ENCODE measurements around the gene SOX1. TPM values are rescaled to one million over a fixed set of nuclear protein-coding genes. Genes with fewer than 3 reads are reported as not detected.

Gene SOX1
- total and polyA plus RNA-seq, 2 donors (not counting 1 experiment from before 2014, with no cell fraction given): not detected

GRCh38 chr13:112105244-112105681 lies 38.3 kb downstream of the SOX1 start:
- Histone ChIP-seq H3K4me1 (ENCODE audit: control insufficient read depth in 2 of 2, insufficient read depth in 2 of 2, low read length in 2 of 2) (no peaks in the 10 kb centered on the region), H3K4me2 (replicated peaks; ENCODE audit: low read depth, low read length, poor library complexity, severe bottlenecking) (no peak overlapping the region), H3K27ac (ENCODE audit: low read length in 2 of 2) (no peak overlapping the region), H3K4me3 (ENCODE audit: control extremely low read depth in 1 of 5, extremely low read depth in 1 of 5, insufficient read depth in 1 of 5, low read depth in 2 of 5, low read length in 4 of 5) (no peak overlapping the region), H3K36me3 (replicated peaks in 1 of 2; ENCODE audit: control extremely low read depth in 1 of 2, control insufficient read depth in 1 of 2, extremely low read depth in 1 of 2, insufficient read depth in 2 of 2, low read length in 1 of 2) (no peaks in the 10 kb centered on the region), H3K9me3 (ENCODE audit: control extremely low read depth in 1 of 3, control insufficient read depth in 2 of 3, insufficient read depth in 1 of 3, low read length in 2 of 3) (peaks cover 0 to 10% (median 0%) of the 10 kb centered on the region in 3 donors), H2AFZ (ENCODE audit: insufficient read depth, low read depth, low read length, poor library complexity, severe bottlenecking) (no peak overlapping the region), H3K27me3 (replicated peaks in 1 of 4; ENCODE audit: control extremely low read depth in 1 of 4, control insufficient read depth in 3 of 4, insufficient read depth in 4 of 4, low read length in 3 of 4) (peaks cover 0 to 32% (median 9%) of the 10 kb centered on the region in 4 experiments), H3K9ac (ENCODE audit: low read length) (no peak overlapping the region), H4K20me1 (ENCODE audit: control insufficient read depth, insufficient read depth, low read length, poor library complexity, severe bottlenecking) (no peaks in the 10 kb centered on the region), H3K79me2 (ENCODE audit: control insufficient read depth, insufficient read depth, low read length) (no peaks in the 10 kb centered on the region)
- ChIA-PET POLR2A (no interaction called here), CTCF (no interaction called here)
- no peak overlapping the region for H3K27ac Mint-ChIP-seq
- TF ChIP-seq EZH2 (IDR thresholded peaks at IDR 0.05; ENCODE audit: borderline replicate concordance, insufficient read depth, low read depth, low read length, poor library complexity, severe bottlenecking): no peak
- TF ChIP-seq CTCF (IDR thresholded peaks at IDR 0.05): no peak
- peaks cover 60% of the 10 kb centered on the region for H3K27me3 Mint-ChIP-seq
- peaks cover 3% of the 10 kb centered on the region for H3K4me1 Mint-ChIP-seq
- intact Hi-C loops (cut with micrococcal nuclease): no loop called here
- ATAC-seq (ENCODE audit: low read depth) (no peak), DNase-seq (no peak)
- H3K9me3 Mint-ChIP-seq (ENCODE audit: insufficient read depth): no peaks in the 10 kb centered on the region
- 12% methylated on average over 33 of the region's 35 CpGs for WGBS (ENCODE audit: insufficient coverage)
- H3K4me3 Mint-ChIP-seq: no peak overlapping the region

GRCh38 chr13:112105892-112106291 lies 38.9 kb downstream of the SOX1 start:
- H3K27ac ChIP-seq (ENCODE audit: low read length in 2 of 2): no peak overlapping the region
- H3K27me3 ChIP-seq (replicated peaks in 1 of 4; ENCODE audit: control extremely low read depth in 1 of 4, control insufficient read depth in 3 of 4, insufficient read depth in 4 of 4, low read length in 3 of 4): peaks cover 0 to 32% (median 9%) of the 10 kb centered on the region in 4 experiments
- H3K36me3 ChIP-seq (replicated peaks in 1 of 2; ENCODE audit: control extremely low read depth in 1 of 2, control insufficient read depth in 1 of 2, extremely low read depth in 1 of 2, insufficient read depth in 2 of 2, low read length in 1 of 2): no peaks in the 10 kb centered on the region
- H3K4me1 Mint-ChIP-seq: peaks cover 3% of the 10 kb centered on the region
- no peak for ATAC-seq (ENCODE audit: low read depth)
- H3K9ac ChIP-seq (ENCODE audit: low read length): no peak overlapping the region
- H3K4me1 ChIP-seq (ENCODE audit: control insufficient read depth in 2 of 2, insufficient read depth in 2 of 2, low read length in 2 of 2): no peaks in the 10 kb centered on the region
- POLR2A ChIA-PET: no interaction called here
- H3K9me3 Mint-ChIP-seq (ENCODE audit: insufficient read depth): no peaks in the 10 kb centered on the region
- H3K4me3 Mint-ChIP-seq: no peak overlapping the region
- no peak overlapping the region for H2AFZ ChIP-seq (ENCODE audit: insufficient read depth, low read depth, low read length, poor library complexity, severe bottlenecking)
- H3K4me3 ChIP-seq (ENCODE audit: control extremely low read depth in 1 of 5, extremely low read depth in 1 of 5, insufficient read depth in 1 of 5, low read depth in 2 of 5, low read length in 4 of 5): no peak overlapping the region
- CTCF ChIA-PET: no interaction called here
- intact Hi-C loops (cut with micrococcal nuclease): no loop called here
- peaks cover 0 to 10% (median 0%) of the 10 kb centered on the region in 3 donors for H3K9me3 ChIP-seq (ENCODE audit: control extremely low read depth in 1 of 3, control insufficient read depth in 2 of 3, insufficient read depth in 1 of 3, low read length in 2 of 3)
- 14% methylated on average over 21 of the region's 21 CpGs for WGBS (ENCODE audit: insufficient coverage)
- no peaks in the 10 kb centered on the region for H4K20me1 ChIP-seq (ENCODE audit: control insufficient read depth, insufficient read depth, low read length, poor library complexity, severe bottlenecking)
- peaks cover 60% of the 10 kb centered on the region for H3K27me3 Mint-ChIP-seq
- H3K79me2 ChIP-seq (ENCODE audit: control insufficient read depth, insufficient read depth, low read length): no peaks in the 10 kb centered on the region
- H3K4me2 ChIP-seq (replicated peaks; ENCODE audit: low read depth, low read length, poor library complexity, severe bottlenecking): no peak overlapping the region
- H3K27ac Mint-ChIP-seq: no peak overlapping the region
- TF ChIP-seq CTCF (IDR thresholded peaks at IDR 0.05) (no peak), EZH2 (IDR thresholded peaks at IDR 0.05; ENCODE audit: borderline replicate concordance, insufficient read depth, low read depth, low read length, poor library complexity, severe bottlenecking) (no peak)
- DNase-seq: no peak

Data from B cell (primary cell).